ENCODE measurements around the gene EPN2.

Gene EPN2

DNA sequence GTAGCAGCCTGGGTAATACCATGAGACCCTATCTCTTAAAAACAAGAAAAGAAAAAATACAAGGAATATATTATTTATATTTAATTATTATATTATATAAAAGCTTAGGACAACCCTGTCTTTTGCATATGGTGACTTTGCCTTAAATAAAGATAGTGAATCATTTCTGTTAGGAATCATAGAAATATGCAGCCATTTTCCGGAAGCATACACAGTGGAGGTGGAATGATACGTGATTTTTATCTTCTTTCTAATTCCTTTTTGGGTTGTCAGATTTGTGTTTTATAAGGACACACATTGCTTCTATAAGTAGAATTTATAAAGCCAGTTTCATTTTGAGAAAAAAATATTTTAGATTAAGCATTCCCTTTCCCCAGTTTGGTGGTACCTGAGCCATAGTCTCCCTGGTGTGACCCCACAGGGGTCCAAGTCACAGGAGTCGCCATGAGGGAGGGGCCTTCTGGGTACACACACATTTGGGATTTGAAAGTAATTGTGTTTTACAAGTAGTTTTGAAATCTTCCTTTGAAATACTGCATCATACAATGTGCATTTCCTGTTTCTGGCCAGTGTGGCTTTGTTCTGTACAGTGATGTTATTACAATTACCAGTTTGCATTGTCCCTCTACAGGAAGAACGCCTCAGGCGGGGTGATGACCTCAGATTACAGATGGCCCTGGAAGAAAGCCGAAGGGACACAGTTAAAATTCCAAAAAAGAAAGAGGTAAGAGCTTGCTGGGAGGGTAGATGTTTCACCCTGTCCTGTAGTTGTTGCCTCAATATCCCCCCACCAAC is 74.5 kb downstream of the EPN2 start:
- DNase-seq (ENCODE audit: low spot score): no peak

DNA sequence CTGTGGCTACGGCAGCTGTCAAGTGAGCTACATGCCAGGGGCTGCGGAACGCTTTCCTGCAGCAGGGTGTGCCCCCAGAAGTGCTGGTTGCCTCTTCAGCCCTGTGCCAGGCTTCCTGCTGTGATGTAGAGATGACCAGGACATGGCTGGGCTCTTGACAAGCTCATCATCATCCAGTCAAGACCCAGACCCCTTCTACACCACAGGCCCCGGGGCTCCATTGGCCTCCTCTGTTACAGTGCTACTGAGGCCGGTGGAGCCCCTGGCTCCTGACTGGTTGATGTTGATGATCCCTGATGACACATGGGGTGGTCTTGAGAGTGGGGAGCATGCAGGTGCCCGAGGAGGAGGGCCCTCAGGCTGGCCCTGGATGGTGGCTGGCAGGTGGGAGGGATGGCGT is 75.2 kb downstream of the EPN2 start:
- DNase-seq (ENCODE audit: low spot score): no peak

DNA sequence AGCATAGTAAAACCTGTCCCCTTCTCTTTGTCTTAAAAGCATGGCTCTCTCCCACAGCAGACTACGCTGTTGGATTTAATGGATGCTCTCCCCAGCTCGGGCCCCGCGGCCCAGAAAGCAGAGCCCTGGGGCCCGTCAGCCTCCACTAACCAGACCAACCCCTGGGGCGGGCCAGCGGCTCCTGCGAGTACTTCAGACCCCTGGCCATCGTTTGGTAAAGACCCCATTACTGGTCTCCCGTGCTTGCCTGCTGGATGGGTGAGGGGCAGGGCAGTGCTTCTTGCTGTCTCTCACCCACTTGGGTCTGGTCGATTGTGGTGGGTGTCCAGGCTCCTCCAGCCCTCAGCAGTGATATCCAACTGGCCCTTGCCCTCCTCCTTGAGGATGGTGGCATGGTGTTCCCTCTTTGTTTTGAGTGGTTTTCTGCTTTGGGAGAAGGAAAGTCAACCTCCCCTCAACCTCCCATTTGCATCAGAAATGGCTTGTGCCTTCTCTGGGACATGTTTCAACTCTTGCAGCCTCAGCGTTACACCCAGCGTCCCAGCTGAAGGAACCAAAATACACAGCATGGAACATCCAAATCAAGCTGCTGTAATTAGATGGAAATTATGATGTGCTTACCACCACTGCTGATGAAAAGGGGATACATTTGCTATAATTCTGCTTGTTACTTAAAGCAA is 76.0 kb downstream of the EPN2 start:
- DNase-seq (ENCODE audit: low spot score): no peak

DNA sequence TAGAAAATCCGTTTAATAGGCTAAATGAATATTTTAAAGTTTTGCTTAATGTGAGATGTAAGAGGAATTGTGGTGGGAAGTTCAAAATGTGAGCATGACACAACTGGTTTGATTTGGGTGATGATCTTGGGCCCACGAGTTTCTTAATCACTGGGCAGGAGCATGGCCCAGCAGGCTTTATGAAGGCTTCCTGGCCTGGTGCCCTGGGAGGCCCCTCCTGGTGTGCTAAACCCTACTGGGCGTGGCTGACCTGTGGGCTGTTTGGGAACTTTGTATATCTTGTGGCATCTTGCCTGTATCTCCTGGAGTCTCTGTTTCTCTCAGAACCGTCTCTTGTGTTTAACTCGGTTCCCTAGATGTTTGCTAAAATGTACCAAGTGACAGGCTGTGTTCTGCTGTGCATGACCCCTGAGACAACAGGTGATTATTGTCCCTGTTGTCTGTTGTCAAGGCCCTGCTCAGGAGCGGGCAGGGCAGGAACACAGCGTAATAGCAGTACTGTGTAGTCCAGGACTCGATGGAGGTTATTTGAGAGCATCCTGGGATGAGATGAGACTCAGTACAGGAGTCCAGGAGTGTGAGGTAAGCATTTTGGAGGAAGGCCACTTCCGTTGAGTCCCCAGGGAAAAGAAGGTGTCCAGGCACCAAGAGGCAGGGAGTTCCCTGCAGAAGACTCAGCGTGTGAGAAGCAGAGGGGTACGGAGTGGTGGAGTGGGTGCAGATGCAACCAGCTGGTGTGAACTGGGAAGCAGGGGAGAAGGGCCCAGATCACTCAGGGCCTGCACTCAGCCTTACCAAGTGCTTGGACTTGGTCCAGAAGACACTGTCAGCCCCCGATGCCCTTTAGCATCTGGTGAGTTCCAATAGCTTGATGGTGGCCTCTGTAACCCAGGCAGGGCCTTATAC is 76.8 kb downstream of the EPN2 start:
- no peak for DNase-seq (ENCODE audit: low spot score)

DNA sequence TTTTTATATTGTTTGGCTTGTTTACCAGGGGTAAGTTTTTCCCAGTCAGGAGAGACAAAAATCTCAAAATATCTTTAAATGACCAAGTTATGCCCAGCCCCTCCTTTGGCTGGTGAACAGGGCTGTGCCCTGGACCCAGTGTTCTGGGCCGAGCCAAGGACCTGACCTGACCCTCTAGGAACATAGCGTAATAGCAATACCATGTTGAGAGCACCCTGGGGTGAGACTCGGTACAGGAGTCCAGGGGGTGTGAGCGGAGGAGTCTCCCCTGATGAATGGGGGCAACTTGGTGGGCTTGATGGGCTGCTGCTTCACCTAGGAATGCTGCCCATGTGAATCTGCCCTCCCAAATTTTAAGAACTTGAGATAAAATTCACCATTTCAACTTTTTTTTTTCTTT is 77.9 kb downstream of the EPN2 start:
- DNase-seq (ENCODE audit: low spot score): no peak

DNA sequence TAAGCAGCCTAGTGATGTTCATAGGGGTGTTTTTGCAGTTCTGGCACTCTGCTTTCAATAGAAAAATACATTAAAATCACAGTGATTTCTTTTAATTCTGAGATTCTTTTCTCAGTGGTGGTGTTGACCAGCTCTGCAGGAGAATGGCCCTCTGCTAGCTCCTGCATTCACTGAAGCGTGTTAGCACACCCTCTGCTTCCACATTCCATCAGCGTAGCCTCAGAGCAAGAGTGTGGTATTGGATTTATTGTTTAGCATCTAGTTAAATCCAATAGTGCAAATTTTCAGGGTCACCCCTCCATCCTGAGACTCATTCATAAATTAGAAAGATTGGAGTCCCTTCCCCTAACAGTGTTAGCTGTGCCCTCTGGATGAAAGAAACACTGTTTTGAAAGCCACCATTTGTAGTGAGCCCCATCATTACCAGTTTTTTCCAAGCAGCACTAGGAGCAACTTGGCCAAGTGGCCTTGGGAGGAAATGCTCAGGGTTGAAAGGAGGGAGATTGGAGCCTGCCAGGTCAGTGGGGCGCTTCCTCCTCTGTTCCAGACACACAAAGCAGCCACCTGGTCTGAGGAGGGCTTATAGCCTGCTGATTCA is 79.7 kb downstream of the EPN2 start:
- DNase-seq (ENCODE audit: low spot score): no peak

DNA sequence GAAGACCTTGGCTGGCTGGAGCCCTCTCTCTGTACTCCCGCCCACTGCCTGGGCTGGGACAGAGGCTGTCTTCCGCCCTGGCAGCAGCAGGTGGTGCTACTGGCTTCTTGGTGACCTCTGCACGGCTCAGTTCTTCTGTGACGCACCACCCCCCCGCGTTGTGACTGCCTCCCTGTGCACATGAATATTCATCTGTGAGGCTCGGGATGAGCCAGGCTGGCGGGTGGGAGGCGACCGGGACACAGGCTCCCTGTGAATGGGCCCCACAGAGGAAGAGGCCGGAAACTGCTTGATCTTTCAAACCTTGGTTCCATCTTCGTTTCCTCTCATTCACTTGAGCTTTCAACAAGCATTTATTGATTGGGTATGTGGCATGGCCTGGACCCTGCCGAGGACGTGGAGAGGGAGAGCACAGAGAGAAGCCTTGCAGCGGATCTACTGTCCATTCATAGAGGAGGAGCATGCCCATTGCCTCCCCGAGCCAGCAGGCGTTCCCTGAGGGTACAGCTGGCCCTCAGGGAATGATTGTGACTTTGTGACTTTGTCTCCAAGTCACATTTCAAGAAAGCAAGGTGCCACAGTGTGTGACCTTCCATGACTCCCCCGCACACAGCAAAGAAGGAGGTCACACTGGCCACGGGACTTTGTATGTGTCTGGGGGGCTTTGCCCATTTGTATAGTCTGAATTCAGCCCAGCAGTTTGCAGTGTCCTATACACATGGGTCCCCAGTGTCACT is 80.4 kb downstream of the EPN2 start:
- no peak for DNase-seq (ENCODE audit: low spot score)

DNA sequence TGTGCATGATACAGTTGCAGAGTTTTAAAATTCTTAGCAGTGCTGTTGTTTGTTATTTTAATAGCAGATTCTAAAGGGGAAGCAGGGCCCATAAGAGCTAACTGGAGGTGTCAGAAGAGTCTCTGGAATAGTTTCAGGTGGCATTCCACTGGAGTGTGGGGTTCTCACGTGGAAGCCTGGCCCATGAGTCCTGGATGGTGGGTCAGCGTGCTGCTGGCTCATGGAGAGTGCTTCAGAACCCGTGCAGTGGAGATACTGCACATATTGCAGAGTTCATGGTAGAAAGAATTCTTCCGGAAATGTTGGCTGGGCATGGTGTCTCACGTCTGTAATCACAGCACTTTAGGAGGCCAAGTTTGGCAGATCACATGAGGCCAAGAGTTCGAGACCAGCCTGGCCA is 81.4 kb downstream of the EPN2 start:
- no peak for DNase-seq (ENCODE audit: low spot score)

DNA sequence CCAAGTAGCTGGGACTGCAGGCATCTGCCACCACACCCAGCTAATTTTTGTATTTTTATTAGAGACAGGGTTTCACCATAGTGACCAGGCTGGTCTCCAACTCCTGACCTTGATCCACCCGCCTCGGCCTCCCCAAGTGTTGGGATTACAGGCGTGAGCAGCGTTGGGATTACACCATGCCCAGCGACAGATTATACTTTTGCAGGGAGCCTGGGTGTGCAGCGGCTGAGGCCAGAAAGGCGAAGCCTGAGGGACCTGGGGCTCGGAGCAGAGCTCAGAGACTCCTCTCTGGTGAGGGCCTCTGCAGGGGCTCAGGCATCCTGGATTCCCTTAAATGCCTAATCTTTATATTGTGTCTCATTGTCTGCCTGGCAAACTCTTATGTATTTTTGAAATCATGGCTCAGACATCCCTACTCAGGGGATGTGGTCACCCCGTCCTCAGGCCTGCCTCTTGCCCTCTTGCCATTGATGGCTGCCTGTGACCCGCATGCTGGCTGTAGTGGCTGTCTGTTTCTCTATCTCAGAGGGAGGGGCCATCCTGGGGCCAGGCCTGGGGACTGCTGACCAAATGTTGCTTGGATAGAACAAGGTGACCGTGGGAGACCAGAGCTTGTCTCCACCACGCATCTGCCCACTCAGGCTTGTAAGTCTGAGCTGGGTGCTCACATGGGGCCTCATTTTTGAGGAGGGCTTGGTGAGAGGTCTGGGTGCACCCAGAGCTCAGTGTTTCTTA is 82.8 kb downstream of the EPN2 start:
- DNase-seq (ENCODE audit: low spot score): no peak

DNA sequence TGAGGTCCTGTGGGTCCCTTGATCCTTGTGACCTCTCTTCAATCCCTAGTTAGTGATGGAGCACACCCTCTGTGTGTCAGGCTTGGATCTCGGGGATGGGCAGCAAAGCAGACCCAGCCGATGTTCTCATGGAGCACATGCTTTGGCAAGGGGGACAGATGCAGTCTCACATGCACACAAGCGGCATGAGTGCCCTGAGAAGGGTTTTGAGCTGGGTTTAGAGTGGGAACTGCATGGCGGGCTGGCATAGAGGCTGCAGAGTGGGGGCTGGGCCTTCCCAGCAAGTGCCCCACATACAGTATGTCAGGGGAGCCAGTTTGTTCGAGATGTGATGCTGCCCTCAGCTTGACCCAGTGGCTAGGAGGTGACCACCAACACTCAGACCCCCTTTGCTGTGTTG is 83.7 kb downstream of the EPN2 start:
- no peak for DNase-seq (ENCODE audit: low spot score)

DNA sequence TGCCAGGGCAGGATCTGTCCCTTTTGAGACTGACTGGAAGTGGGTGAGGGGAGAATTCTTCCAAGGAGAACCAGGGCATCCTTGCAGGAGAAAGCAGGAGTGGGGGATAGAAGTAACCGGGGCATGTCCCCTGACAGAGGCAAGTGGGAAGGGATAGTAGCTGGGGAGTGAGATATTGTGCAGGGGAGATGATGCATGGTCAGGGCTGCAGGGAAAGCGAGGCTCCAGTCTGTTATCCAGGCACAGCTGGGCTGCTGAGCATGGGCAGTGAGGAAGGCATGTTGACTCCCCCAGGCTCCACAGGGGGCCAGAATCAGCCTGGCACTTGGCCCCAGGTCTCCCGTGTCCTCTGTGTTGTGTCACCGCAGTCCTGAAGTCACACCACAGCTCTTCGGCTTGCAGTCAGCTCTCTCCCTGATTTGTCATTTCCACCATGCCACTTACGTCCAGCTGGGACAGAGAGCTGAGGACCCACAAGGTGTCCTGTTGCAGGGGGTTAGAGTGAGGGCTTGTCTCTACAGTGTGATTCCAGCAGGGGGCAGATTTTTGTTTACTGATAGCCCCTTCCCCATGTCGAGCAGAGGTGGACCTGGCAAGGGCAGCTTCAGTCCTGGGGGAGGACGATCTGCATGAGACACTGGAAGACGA is 84.4 kb downstream of the EPN2 start:
- DNase-seq (ENCODE audit: low spot score): no peak

DNA sequence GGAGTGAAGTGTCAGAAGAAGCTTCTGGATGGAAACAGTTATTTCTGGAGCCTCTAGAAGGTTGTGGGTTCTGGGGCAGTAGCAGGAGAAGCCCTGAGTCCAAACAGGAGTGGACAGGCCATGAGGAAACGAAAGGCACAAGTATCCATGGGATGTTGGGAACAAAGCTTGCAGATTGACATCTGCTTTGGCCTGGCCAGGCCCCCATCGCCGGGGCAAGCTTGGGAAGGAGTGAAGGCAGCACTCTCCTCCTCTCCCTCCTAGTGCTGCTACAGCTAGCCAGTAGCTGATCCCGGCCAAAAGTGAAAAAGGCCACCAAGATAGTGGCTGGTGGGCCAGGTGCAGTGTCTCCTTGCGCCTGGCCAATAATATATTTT is 85.0 kb downstream of the EPN2 start:
- DNase-seq (ENCODE audit: low spot score): no peak

DNA sequence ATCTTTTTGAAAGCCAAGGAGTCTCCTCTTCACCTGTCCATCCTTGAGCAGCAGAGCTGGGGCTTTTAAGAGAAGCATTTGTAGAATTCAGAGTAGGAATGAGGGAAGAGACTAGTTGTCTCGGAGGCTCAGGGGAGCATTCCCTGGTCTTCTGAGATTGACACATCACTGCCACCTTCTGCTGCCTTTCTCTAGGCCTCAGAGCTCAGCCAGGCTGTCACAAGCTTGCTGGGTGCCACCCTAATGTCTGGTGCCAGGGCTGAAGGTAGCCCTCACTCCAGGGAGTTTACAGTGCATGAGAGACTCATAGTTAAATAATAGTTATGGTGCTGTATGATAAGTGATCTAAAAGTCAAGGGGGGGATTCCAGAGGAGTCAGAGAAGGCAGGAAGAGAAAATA is 85.7 kb downstream of the EPN2 start:
- DNase-seq (ENCODE audit: low spot score): no peak

DNA sequence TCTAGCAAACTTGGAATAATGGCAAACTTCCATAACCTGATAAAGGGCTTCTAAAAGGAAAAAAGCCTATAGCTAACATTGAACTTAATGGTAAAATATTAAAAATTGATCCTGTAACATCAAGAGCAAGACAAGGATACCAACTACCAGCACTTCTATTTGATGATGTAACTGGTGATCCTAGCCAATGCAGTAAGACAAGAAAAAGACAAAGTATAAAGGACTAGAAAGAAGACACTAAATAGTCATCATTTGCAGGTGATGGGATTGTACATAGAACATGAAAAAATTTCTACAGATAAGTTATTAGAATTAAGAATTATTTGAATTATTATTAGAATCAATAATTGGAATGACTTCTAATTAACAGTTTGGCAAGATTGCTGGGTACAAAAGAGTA is 88.4 kb downstream of the EPN2 start:
- no peak for DNase-seq (ENCODE audit: low spot score)

DNA sequence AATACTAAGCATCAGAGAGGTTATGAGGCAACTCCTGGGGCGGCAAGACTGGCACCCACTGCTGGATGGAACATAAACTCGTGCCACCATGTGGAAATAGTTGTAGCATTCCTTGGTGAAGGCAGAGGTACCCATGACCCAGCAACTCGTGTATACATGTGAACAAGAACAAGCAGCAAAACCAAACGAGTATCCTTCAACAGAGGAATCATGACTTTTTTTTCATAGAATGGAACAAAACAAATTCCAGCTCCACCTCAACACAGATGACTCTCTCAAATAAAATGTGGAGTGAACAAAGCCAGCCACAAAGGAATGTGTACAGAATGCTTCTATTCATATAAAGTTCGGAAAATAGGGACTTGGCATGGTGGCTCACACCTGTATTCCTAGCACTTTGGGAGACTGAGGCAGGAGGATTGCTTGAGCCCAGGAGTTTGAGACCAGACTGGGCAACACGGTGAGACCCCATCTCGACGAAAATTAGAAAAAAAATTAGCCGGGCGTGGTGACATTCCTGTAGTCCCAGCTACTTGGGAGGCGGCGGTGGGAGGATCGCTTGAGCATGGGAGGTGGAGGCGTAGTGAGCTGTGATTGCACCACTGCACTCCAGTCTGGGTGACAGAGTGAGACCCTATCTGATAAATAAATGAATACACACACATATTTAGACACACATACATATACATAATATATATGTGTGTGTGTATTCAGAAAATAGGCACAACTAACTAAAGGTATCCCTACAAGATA is 90.0 kb downstream of the EPN2 start:
- DNase-seq (ENCODE audit: low spot score): peak; percentile 54

DNA sequence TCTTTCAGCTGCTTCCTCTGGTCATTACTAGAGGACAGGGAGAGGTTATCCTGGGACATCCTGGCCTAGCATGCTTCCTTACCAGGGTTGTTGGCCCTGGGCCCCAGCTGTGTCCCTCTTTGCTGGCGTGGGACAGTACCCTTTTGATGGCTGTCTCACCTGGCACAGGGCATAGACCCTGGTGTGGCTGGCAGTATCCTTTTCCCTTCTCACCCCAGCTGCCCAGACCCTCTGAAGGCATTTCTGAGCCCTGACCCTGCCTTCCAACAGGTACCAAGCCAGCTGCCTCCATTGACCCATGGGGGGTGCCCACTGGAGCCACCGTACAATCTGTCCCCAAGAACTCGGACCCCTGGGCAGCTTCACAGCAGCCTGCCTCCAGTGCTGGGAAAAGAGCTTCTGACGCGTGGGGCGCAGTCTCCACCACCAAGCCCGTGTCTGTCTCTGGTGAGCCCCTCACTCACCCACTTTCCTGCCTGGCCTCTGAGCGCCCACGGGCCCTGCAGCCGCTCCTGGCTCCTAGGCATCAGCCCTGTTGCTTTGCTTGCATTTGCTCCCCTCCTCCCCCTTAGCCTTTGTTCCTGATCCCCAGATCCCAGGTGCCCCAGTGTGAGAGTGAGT is 91.4 kb downstream of the EPN2 start:
- DNase-seq (ENCODE audit: low spot score): no peak

DNA sequence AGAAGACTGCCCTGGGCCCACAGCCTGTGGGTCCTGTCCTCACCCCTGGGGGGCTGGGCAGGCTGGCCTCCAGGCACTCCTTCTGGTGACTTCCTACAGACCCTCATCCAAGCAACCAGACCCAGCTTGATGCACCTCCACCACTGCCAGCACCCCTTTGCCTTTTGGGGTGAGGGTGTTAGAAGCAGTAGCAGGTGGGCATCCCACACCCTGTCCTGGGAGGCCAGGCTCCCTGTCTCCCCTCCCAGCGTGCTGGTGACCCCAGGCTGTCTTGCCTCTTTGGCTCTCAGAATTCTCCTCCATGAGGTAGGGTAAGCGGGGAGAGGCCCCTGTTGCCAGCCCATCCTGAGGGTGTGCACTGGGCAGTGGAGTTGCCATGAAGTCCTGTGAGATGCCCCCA is 92.0 kb downstream of the EPN2 start:
- DNase-seq (ENCODE audit: low spot score): no peak

DNA sequence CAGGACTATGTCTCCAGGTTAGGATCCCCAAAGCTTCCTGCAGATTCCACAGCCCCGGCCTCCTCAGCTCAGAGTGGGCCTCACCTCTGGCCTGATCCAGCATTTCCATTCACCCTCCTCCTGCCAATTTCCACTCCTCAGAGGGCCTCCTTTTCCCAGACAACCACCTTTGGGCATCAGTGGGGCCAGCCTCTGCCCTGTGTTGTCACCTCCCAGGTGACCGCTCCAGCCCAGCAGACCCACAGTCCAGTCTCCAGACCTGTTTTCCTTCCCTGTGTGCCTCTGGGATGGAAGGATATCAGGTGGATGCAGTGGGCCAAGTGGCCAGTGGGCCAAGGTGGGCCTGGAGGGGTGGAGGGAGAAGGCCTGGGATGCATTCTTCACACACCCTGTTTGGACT is 92.7 kb downstream of the EPN2 start:
- DNase-seq (ENCODE audit: low spot score): no peak

DNA sequence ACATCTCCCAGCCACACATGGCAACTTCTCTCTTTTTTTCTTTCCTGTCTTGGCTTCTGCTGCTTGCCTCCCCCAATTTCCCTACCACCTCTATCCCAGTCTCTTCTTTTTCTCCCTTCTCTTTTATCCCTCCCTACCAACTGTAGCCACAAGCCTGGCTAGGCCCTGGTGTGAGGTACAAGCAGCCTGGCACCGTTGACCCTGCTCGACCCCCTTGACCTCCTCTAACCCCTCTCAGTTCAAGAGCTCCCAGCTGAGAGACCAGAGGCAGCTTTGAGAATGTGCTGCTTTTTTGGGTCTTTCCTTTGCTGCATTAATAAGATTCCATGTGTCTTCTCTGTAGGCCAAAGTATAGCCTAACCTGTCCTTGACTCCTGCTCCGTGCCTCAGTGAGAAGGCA is 93.1 kb downstream of the EPN2 start:
- DNase-seq (ENCODE audit: low spot score): no peak
